GM13977 (cell line): Measurements from ENCODE around the gene COX5A.

Experiments used
- DNase-seq: peaks from one replicate; pipeline ENCODE4 v3.0.0; 2012; ENCODE audit warnings: low spot score
- in situ Hi-C: fragments of 300-500 bp; cut with MboI; formaldehyde crosslinking; loops from one replicate; pipeline ENCODE4 v1.12.0; 2022; ENCODE audit warnings: low sequenced_read_pairs, low pct_unique_long_range_greater_than_20kb, mixed read lengths, inconsistent platforms; ENCODE audit not compliant: unreplicated experiment
- TF ChIP-seq, protein P1 (sequence below): IDR thresholded peaks from 2 replicates; pipeline ENCODE4 v1.5.1; 2012; ENCODE audit warnings: mild to moderate bottlenecking, control low read depth; ENCODE audit not compliant: insufficient read depth; ENCODE audit errors: extremely low read depth, missing control alignments

The COX5A gene

DNA sequence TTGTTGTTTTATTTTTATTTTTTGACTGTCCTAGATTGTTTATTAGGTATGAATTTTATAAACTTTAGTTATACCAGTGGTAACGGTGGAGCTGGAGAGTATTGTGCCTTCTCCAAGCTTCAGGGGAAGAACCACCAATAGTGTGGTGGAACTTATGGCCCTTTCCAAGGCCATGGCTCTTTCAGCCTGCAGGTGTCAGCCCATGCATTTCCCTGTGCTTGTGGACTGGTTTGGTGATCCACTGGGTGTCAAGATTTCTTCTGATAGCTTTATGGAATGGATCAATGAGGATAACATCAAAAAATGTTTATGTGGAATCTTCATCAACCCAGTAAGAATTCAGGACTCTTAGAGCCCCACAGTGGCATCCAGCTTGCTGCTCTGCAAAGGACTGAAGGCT, 38.3 kb upstream of the COX5A start:
- TF ChIP-seq, protein P1, sequence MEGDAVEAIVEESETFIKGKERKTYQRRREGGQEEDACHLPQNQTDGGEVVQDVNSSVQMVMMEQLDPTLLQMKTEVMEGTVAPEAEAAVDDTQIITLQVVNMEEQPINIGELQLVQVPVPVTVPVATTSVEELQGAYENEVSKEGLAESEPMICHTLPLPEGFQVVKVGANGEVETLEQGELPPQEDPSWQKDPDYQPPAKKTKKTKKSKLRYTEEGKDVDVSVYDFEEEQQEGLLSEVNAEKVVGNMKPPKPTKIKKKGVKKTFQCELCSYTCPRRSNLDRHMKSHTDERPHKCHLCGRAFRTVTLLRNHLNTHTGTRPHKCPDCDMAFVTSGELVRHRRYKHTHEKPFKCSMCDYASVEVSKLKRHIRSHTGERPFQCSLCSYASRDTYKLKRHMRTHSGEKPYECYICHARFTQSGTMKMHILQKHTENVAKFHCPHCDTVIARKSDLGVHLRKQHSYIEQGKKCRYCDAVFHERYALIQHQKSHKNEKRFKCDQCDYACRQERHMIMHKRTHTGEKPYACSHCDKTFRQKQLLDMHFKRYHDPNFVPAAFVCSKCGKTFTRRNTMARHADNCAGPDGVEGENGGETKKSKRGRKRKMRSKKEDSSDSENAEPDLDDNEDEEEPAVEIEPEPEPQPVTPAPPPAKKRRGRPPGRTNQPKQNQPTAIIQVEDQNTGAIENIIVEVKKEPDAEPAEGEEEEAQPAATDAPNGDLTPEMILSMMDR, result peak; percentile 7
- no peak for DNase-seq
- in situ Hi-C loops, result no loop called here

DNA sequence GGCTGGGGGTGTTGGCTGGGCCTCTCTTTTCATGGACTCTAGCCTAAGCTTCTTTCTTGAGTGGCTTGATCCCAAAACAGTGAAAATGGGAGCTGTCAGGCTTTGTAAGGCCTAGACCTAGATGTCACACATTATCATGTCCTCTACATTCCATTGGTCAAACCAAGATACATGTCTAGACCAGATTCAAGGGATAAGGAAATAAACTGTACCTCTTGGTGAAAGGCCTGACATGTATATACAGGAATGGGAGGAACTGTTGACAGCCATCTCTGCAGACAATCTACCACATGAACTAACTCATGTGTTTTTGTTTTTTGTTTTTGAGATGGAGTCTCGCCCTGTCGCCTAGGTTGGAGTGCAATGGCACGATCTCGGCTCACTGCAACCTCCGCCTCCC, 29.8 kb upstream of the COX5A start:
- in situ Hi-C loops, result no loop called here
- DNase-seq, result no peak
- TF ChIP-seq, protein P1, result no peak

DNA sequence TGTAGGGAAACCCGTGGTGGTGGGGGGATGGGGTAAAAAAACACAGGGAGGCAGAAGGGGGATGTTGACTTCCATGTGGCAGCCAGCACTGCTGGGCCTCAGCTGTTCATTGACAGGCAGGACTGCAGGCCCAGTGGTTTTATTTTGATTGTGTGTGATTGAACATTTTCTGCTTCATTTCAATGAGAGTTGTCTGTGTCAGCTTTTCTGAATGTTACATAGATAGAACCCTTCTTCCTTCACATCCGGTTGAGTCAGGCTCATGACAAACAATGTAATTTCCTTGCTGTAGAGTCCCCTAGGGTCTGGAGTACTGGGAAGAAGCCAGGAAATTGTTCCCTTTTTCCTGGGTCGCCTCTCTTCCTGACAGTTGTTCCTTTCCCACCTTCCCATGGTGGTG, 26.9 kb upstream of the COX5A start:
- DNase-seq, result no peak
- in situ Hi-C loops, result no loop called here
- TF ChIP-seq, protein P1, result no peak

DNA sequence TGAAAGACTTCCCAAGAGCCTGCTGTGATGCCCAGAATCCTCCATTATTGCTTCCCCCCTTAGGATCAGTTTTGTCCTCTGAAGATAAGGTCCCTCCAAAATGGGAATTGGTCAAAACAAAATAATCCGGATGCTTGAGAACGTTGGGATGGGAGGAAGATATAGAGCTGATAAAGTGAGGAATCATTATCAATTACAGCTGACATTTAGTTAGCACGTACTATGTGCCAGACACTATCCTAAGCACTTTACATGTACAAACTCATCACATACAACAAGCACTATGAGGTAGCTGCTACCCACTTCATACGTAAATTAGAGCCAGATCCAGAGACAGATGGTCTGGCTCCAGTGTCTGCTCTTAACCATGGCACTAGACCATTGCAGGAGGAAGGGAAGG, 25.3 kb upstream of the COX5A start:
- TF ChIP-seq, protein P1, result no peak
- in situ Hi-C loops, result no loop called here
- no peak for DNase-seq

DNA sequence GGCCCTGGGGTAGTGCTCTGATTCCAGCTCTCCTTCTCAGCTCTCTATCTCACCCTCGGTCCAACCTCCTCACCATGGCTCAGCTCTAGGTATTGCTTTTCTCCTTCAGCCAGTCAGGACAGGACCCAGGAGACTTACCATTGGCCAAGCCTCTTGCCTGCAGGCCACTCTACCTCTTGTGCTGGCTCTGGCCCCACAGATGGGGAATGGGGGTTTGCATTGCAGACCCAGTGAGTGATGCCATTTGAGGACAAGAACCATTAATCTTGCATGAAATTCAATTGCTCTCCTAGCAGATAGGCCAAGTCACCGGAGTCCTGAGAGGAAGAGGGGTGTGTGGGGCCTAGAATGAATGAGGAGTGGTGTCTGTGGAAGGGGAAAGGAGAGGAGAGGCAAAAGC, 24.8 kb upstream of the COX5A start:
- no peak for DNase-seq
- in situ Hi-C loops, result no loop called here
- TF ChIP-seq, protein P1, result no peak

DNA sequence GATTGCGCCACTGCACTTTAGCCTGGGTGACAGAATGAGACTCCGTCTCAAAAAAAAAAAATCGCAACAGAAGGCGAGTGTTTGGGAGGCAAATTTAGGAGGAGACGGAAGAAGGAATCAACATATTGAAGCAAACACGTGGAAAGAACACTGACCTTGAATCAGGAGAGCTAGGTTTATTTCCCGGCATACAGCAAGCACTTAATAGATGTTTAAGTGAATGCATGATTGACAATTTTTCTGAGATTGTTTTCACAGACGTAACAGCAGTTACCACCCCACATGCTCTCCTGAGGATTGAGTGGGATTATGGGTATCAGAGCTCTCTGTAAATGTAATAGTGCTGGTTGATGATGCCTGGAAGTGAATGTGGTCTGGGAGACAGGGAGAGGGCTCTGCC, 24.3 kb upstream of the COX5A start:
- DNase-seq, result no peak
- TF ChIP-seq, protein P1, result no peak
- in situ Hi-C loops, result no loop called here

DNA sequence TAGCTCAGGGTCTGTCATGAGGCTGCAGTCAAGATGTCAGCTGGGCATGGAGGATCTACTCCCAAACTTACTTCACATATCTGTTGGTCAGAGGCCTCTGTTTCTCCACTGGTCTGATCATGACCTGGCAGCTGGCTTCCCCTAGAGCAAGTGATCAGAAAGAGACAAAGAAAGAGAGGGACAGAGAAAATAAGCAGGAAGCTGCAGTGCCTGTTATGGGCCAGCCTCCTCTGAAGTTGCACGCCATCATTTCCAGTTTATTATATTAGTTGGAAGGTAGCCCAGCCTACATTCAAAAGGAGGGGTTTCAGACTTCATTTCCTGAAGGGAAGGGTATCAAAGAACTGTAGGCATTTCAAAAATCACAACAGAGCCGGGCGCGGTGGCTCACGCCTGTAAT, 23.7 kb upstream of the COX5A start:
- in situ Hi-C loops, result no loop called here
- DNase-seq, result no peak
- TF ChIP-seq, protein P1, result no peak
